Fibroblast of skin of left biceps (primary cell): ENCODE data around the gene STN1.
A peak's percentile ranks its signal among the peaks of the same experiment; 100 is the strongest.

Experiments
- DNase-seq, 2 experiments: peaks; one replicate each; pipeline ENCODE4 v3.0.0-alpha.2; 2013; ENCODE audit warnings: low read depth in 2 of 2

STN1 gene

DNA sequence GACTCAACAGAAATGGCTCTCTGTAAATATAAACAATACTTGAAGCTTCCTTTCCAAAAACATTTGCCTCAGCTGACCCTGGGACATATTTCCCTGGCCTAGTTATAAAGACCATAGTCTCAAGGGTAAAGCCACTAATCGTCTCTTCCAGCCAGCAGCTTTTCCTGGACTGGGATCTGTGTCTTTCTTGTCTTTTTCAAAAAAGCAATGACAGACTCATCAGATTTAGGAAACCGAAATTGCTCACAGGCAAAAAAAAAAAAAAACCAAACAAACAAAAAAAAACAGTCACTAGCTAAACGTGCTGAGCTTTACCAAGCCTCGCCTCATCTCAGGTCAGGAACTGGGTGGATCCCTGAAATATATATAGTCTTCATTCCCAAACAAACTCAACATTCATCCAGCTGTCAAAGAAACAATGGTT is 23.5 kb downstream of the STN1 start:
- DNase-seq: no peak

DNA sequence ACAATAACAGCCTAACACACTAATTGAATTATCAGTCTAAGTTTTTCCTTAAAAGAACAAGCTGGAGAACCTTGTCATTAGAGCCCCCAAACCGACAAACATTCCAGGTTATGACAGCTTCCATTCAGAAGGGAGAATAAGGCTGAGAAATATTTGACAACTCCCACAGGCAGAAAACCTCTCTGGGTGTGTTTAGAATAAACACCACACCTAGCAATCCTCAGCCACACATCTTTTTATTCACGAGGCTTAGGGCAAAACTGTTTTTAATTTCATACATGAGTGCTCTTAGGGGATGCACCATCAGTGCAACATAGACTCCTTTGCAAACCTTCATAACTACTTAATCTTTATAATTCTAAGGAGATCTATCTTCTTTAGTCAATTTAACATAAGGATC is 24.2 kb downstream of the STN1 start:
- no peak for DNase-seq

- no peak for DNase-seq
Measured at GRCh38 chr10:103892181-103892580, 25.8 kb downstream of the STN1 start.

DNA sequence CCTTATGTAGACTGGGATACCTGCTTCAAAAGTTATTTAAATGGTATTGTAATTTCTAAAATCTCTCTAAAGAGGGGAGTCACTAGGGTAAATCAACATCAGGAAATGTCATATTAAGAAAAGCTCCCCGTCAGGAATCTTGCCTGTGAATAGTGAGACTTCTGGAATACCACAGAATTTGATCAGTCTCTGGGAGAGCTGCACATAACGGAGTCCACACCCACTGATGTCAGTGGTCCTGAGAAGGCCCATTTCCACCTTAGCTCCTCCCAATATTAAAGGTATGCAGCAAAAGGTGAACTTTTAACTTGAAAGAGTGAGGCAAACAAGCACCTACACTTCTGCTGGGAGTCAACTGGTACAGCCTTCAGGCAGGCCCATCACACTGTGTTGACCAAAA is 27.3 kb downstream of the STN1 start:
- DNase-seq: no peak

DNA sequence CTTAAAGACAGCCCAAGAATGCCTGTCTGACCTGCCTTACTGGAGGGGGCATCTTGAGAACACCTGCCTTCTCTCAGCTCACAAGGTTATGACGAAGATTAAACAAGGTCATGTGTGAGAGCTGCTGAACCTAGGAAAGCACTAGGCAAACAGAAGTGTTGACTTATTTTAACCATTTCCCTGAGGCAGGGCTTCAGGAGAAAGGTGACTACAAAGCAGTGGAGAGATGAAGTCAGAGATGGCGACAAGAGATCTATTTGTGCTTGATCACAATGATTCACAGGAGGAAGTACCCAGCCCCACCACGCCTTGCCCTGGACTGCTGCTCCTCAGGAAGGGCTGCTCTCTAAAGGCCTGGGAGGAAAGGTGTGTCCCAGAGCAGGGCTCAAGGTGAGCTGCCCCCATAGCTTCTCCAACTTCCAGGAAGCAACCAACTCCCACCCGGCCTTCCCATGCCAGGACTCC is 27.8 kb downstream of the STN1 start:
- no peak for DNase-seq

DNA sequence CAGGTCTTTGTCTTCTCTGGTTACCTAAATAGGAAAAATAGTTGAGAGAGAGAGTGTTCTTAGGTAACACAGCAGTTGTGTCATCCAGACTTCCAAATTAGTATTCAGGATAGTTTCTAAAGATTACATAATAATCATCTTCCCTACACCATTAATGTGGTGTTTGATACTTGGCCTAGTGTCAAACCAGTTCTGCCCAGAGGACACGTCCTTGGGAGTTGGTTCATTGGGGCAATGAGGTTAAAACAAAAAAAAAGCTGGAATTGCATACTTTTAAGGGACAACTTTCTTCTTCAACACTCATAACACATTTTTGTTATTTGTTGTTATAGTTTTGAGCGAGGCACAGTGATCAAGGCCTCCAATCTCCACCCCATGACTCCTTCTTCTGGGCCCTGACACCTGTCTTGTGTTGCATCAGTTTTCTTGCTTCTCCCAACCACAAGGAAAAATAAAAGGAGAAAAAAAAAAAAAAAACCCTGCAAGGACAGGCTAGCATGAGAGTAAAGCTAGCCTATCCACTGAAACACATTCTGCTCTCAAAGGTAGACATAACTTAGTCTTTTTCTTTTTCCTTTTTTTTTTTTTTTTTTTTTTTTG is 28.8 kb downstream of the STN1 start:
- DNase-seq: no peak

DNA sequence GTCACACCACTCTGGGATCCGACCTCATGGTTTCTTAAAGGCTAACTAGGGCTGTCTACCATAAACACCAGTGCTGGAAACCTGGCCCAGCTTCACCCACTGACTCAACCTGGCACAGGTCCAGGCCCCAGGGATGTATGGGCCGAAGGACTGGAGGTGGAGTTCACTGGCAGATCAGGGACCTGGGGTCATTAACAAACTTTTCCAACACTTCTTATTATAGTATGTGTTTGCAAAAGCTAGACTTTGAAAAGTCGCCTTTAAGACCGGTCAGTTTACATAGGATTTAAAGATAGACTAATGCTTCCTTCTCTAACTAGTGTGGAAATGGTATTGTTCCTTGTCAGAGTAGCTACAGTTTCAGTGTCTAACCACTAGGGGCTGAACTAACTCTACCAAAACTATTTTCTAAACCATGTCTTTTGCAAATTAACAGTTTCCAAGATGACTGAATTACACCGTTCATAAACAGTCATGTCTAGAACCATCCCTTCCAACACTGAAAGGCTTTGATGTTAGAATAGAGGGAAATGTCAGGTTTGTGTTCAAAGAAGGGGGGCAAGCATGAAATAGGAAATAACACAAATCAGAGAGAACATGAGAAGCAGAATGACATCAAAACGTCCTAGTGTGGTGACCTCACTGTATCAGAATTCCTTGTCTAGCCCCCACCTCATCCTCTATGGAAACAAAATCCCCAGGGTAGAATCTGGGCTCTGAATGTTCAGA is 29.7 kb downstream of the STN1 start:
- DNase-seq: peak; percentile 46 to 47

DNA sequence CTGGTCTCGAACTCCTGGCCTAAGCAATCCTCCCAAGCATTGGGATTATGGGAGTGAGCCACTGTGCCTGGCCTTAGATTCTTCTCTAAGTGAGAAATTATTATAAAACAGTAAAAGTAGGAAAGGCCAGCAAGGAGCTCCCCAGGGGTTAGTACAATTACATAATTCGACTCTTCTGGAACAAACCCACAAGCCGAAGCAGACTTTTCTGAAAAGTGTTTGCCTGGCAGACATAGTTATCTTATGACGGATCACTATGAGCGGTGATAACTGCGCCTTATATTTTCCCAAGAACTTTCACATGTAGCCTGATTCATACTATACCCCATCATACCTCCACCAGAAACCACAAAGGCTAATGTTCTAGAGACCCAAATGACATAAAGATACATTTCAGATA is 32.4 kb downstream of the STN1 start:
- peak; percentile 53 to 59 for DNase-seq

- no peak for DNase-seq
Measured at GRCh38 chr10:103884681-103885139, 33.3 kb downstream of the STN1 start.

DNA sequence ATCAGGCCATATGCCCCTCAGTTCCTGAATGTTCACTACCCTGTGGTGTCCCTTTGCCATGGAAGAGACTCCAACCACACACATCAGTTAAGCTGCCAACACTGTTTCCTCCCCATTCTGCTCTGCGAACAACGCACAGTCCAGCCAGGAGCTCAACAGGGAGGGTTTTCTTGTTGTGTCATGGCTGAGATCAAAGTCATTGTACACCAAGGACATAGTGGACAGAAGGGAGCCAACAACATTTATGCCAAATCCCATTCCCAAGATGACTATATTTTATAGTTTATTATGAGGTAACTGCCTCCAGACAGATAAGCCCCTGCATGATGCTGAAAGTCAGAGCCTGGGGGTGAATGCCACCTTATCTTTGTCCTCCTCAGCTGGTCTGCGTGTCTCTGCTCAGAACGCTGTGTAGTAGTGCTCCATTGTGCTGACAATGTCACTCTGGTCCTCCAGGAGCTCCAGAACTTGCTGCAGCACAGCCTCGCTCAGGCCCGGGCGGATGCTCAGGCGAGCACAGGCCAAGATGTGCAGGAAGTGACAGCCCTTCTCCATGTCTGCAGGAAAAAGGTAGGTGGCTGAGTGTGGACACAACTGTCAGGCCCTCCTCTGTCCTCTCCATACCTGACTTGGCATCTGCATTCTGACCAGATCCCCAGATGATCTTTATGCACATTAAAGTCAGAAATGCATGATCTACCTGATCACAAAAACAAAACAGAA is 35.5 kb downstream of the STN1 start:
- DNase-seq: no peak

- no peak for DNase-seq
Measured at GRCh38 chr10:103881416-103882284, 36.3 kb downstream of the STN1 start.

DNA sequence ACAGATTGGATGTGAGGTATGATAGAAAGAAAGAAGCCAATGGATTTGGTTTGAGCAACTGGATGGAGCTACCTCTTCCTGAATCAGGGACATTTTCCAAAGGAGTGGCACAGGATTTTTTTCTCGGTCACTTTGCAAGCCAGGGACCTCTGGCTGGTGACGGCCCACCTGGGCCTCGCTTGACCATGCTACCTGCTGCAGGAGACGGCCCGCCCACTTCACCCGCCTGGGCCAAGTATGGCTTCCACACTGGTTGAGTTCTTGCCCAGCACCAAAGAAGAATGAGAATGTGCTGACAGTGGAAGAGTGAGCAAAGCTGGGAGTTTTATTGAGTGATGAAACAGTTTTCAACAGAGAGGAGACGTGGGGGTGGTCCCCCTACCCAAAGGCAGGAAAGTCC is 38.2 kb downstream of the STN1 start:
- DNase-seq: no peak

DNA sequence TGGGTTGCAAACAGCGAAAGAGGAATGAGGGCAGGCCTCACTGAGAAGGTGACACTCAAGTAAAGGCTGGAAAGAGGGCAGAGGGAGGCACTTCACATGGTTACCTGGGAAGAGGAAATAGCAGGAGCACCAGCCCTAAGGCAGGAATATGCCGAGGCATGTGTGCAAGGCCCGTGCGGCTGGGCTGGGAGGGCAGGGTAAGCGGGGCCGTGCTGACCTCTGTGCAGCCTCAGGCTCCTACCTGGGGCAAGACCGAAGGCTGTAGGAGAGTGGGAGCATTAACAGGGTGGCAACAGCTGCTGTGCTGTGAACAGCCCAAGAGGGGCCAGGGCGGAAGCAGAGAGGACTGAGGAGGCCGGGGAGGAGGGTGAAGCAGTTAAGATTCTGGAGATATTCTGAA is 38.6 kb downstream of the STN1 start:
- no peak for DNase-seq

- DNase-seq: no peak
Measured at GRCh38 chr10:103877861-103878260, 40.1 kb downstream of the STN1 start.

DNA sequence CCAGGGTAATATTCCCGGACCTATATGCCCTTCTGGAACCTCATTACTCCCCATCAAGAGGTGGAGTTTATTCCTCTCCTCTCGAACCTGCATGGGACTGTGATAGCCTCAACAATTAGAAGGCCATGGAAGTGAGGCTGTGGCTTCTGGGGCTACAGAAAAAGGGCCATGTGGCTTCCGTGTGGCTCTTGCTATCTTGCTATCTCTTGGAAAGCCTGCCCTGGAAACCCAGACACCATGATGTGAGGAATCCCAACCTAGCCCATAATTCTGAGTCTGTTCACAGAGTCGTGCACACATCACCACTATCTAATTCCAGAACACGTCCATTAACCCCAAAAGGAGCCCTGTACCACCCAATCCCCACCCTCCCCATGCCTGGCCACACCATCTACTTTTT is 41.8 kb downstream of the STN1 start:
- no peak for DNase-seq

DNA sequence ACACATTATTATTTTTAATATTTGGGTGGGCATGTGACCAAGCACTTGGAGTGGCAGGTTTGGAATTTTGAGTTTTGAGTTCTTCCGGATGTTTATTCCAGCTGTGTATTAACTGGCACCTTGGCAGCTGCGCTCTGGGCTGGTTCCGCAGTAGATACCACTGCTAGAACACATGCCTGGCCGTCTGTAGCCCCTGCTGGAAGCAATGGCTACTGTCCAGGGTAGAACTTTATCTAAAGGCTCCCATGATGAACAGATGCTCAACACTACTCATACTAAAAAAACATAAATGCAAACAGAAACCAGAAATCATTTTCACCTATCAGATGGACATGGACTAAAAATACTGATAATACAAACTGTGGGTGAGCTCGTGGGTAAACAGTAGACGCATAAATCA is 43.3 kb downstream of the STN1 start:
- no peak for DNase-seq

GRCh38 chr10:103872137-103872931 is 45.6 kb downstream of the STN1 start:
- no peak for DNase-seq

- DNase-seq: no peak
Measured at GRCh38 chr10:103871006-103871405, 47.0 kb downstream of the STN1 start.

GRCh38 chr10:103870516-103870915 is 47.5 kb downstream of the STN1 start:
- peak in 1 of 2 experiments; percentile 62 for DNase-seq

GRCh38 chr10:103869336-103869735 is 48.6 kb downstream of the STN1 start:
- DNase-seq: no peak

- no peak for DNase-seq
Measured at GRCh38 chr10:103868200-103868599, 49.8 kb downstream of the STN1 start.
